HepG2 (cell line): ENCODE results near the gene FAM193A. TPM values are rescaled to one million over a fixed set of nuclear protein-coding genes. Genes with fewer than 3 reads are reported as not detected.

ENCODE experiments used
- ATAC-seq: fragments of 200-7000 bp; cut with Tn5 transposase; 3 replicates; pipeline ENCODE4 v1.9.1; 2020; ENCODE audit warnings: mild to moderate bottlenecking, moderate library complexity
- BruUV-seq: library from RNA; stranded (reverse); fragments of 400-500 nt; replicated peaks from 2 replicates; lab custom pipeline; 2021; lab: Mats Ljungman, UMichigan
- CTCF ChIA-PET: fragments of 300-600 bp; formaldehyde crosslinking; extraction: SDS; loops from one replicate; lab custom pipeline; 2021; ENCODE audit warnings: low total read pairs, inconsistent platforms, low intra/inter-chr PET ratio; lab: Yijun Ruan, JAX
- POLR2A ChIA-PET: fragments of 350-600 bp; sonication (Branson Sonifier 250); formaldehyde crosslinking; loops from one replicate; lab custom pipeline; 2020; ENCODE audit warnings: antibody characterized with exemption, inconsistent platforms; lab: Yijun Ruan, JAX
- DNase-seq: peaks from one replicate; pipeline ENCODE4 v3.0.0-alpha.2; 2015; ENCODE audit warnings: low spot score
- FAIRE-seq: peaks from 3 replicates; lab custom pipeline; 2011; peaks lifted over from hg19 to GRCh38; lab: Jason Lieb, UNC
- H2AFZ ChIP-seq: one replicate; pipeline ENCODE4 v1.6.1; 2011; ENCODE audit warnings: low read length, inconsistent platforms
- H3K27ac ChIP-seq: fragments of 300-600 bp; 3 replicates; pipeline ENCODE4 v1.8.0; 2011; ENCODE audit warnings: mixed run types, mild to moderate bottlenecking, mixed read lengths, low read length, inconsistent platforms; ENCODE audit not compliant: insufficient read depth; ENCODE audit errors: extremely low read length
- H3K27me3 ChIP-seq, 2 experiments: fragments of 200-600 bp in 1 of 2; 2 replicates in 1 of 2; 3 replicates in 1 of 2; pipeline versions ENCODE4 v1.6.0 to v1.8.0; 2011; ENCODE audit warnings: low read length in 2 of 2, mild to moderate bottlenecking in 2 of 2, moderate library complexity in 2 of 2, inconsistent platforms in 1 of 2; ENCODE audit not compliant: insufficient read depth in 2 of 2, control insufficient read depth in 1 of 2
- H3K36me3 ChIP-seq, 2 experiments: fragments of 200-600 bp in 1 of 2; replicated peaks in 1 of 2; 2 replicates in 1 of 2; 3 replicates in 1 of 2; pipeline versions ENCODE4 v1.5.1 to v1.8.0; 2011; ENCODE audit warnings: low read length in 2 of 2, inconsistent platforms in 1 of 2; ENCODE audit not compliant: insufficient read depth in 2 of 2, control insufficient read depth in 1 of 2
- H3K4me1 ChIP-seq: 2 replicates; pipeline ENCODE4 v1.5.1; 2012; ENCODE audit warnings: low read length, inconsistent platforms; ENCODE audit not compliant: insufficient read depth
- H3K4me2 ChIP-seq: 2 replicates; pipeline ENCODE4 v1.6.0; 2011; ENCODE audit warnings: low read depth, low read length, inconsistent platforms
- H3K4me3 ChIP-seq, 3 experiments: fragments of 200-600 bp in 1 of 3; sonication (generic), shearing (Covaris generic) in 1 of 3; replicated peaks in 1 of 3; 2 replicates each; pipeline ENCODE4 v1.5.1; 2011 to 2016; ENCODE audit warnings: low read length in 3 of 3, inconsistent platforms in 2 of 3, low read depth in 2 of 3, mild to moderate bottlenecking in 2 of 3, control low read depth in 1 of 3, mixed read lengths in 1 of 3; ENCODE audit not compliant: insufficient read depth in 1 of 3
- H3K79me2 ChIP-seq: one replicate; pipeline ENCODE4 v1.6.1; 2011; ENCODE audit warnings: low read length, inconsistent platforms; ENCODE audit not compliant: insufficient read depth
- H3K9ac ChIP-seq: 2 replicates; pipeline ENCODE4 v1.6.0; 2011; ENCODE audit warnings: mild to moderate bottlenecking, low read depth, low read length, inconsistent platforms; ENCODE audit not compliant: insufficient read depth
- H3K9me3 ChIP-seq: 2 replicates; pipeline ENCODE4 v1.5.1; 2012; ENCODE audit warnings: mild to moderate bottlenecking, low read length
- H4K20me1 ChIP-seq: 2 replicates; pipeline ENCODE4 v1.6.0; 2011; ENCODE audit warnings: inconsistent platforms, mild to moderate bottlenecking, low read length, moderate library complexity; ENCODE audit not compliant: insufficient read depth
- ATAD3A ChIP-seq: sonication (generic); formaldehyde crosslinking; IDR thresholded peaks from 2 replicates; pipeline ENCODE4 v1.4.0; 2020; ENCODE audit warnings: missing genetic modification reagents
- GATA4 ChIP-seq: sonication (generic); IDR thresholded peaks from 2 replicates; pipeline ENCODE4 v1.6.1; 2016; ENCODE audit warnings: antibody characterized with exemption, low read depth, borderline replicate concordance
- KDM5B ChIP-seq: sonication (generic); formaldehyde crosslinking; IDR thresholded peaks from 2 replicates; pipeline ENCODE4 v1.4.0; 2020; ENCODE audit warnings: missing genetic modification reagents, mild to moderate bottlenecking, borderline replicate concordance
- PRDM10 ChIP-seq: sonication (generic); formaldehyde crosslinking; IDR thresholded peaks from 2 replicates; pipeline ENCODE4 v1.4.0; 2020; ENCODE audit warnings: low read depth, missing genetic modification reagents
- STAT6 ChIP-seq: sonication (generic); formaldehyde crosslinking; IDR thresholded peaks from 2 replicates; pipeline ENCODE4 v1.4.0; 2020; ENCODE audit warnings: missing genetic modification reagents, mild to moderate bottlenecking, borderline replicate concordance
- TEAD3 ChIP-seq: optimal IDR thresholded peaks from 2 replicates; pipeline ENCODE3; 2016; ENCODE audit warnings: borderline replicate concordance
- ZNF121 ChIP-seq: sonication (generic); formaldehyde crosslinking; IDR thresholded peaks from 2 replicates; pipeline ENCODE4 v1.5.0; 2020; ENCODE audit warnings: mild to moderate bottlenecking, missing genetic modification reagents
- ZNF761 ChIP-seq: sonication (generic); formaldehyde crosslinking; conservative IDR thresholded peaks from 2 replicates; pipeline ENCODE4 v1.4.0; 2020; ENCODE audit warnings: mild to moderate bottlenecking, missing genetic modification reagents
- WGBS: methylation state at CpG from one replicate; pipeline ENCODE4 v1.1.6; 2017; ENCODE audit warnings: low lambda C conversion rate; 5-methylcytosine and 5-hydroxymethylcytosine counted together
- in situ Hi-C: cut with HindIII; loops from 2 replicates; pipeline ENCODE4 v1.10.0; 2017; ENCODE audit warnings: low pct_unique_long_range_greater_than_20kb; ENCODE audit not compliant: extremely low pct_ligation_motif_present
- intact Hi-C: fragments of 100-400 bp; cut with micrococcal nuclease; formaldehyde crosslinking; loops from one replicate; pipeline ENCODE4 v1.10.0; 2022; ENCODE audit not compliant: unreplicated experiment
- polyA plus RNA-seq, 8 experiments: library from polyadenylated mRNA; depleted of rRNA in 3 of 8; stranded (reverse) in 7 of 8; unstranded in 1 of 8; fragments of >200 nt; fragmentation: Illumina TruSeq in 4 of 8; extraction: Trizol in 4 of 8; gene quantifications; 2 replicates each; pipeline versions ENCODE4 v1.2.1 to v1.2.3, GENCODE V29; 2011 to 2016; ENCODE audit warnings: low read depth in 4 of 8, missing spikeins in 1 of 8, mixed read lengths in 1 of 8; ENCODE audit not compliant: insufficient read depth in 1 of 8
- total RNA-seq, 5 experiments: library from RNA; depleted of rRNA; stranded (reverse); fragments of >200 nt; fragmentation: Illumina TruSeq; extraction: Trizol; gene quantifications; 2 replicates each; pipeline ENCODE4 v1.2.3, GENCODE V29; 2016; ENCODE audit warnings: low read depth in 1 of 5

FAM193A gene
- total and polyA plus RNA-seq, 2 of the 13 experiments (the other 11 are each of a cell fraction or from before 2014, with no cell fraction given) = 5.7 to 8.7 TPM

GRCh38 chr4:2753436-2753835, 217.0 kb downstream of the FAM193A start:
- Histone ChIP-seq H3K27me3 (no peaks in the 10 kb centered on the region), H2AFZ (no peak overlapping the region), H3K4me2 (no peak overlapping the region), H3K36me3 (peaks cover 0 to 4% of the 10 kb centered on the region in 2 experiments; a peak in 1 of 5 replicates), H3K79me2 (peaks cover 22% of the 10 kb centered on the region), H3K4me3 (no peak overlapping the region), H4K20me1 (no peaks in the 10 kb centered on the region), H3K27ac (no peak overlapping the region), H3K4me1 (peaks cover 49% of the 10 kb centered on the region)
- in situ Hi-C loops = no loop called here
- CTCF ChIA-PET = no interaction called here
- FAIRE-seq = no peak
- POLR2A ChIA-PET = interaction anchor here (0.7 to 1.5 kb wide), 2 partner anchors 8 to 40 kb away, joined by 3 to 5 read pairs; no protein-coding TSS in a partner anchor
- no TSS peak for BruUV-seq
- ATAC-seq = no peak
- TF ChIP-seq ATAD3A (CRISPR knock-in tag) = no peak
- TF ChIP-seq, all 625 proteins: peak for 0
- no peak overlapping the region for H3K9ac ChIP-seq
- H3K9me3 ChIP-seq = no peaks in the 10 kb centered on the region
- intact Hi-C loops = loop anchor here (10.0 kb wide), 1 partner anchor 111 kb away; no protein-coding TSS in a partner anchor
- no peak for DNase-seq
- 100% methylated on average over 2 of the region's 4 CpGs for WGBS

GRCh38 chr4:2754848-2755819, 218.7 kb downstream of the FAM193A start:
- intact Hi-C loops (loop anchor here (10.0 kb wide), 1 partner anchor 110 kb away; no protein-coding TSS in a partner anchor), in situ Hi-C loops (loop anchor here (5.0 kb wide), 1 partner anchor 37 kb away; the partner anchor contains the start of gene SH3BP2)
- POLR2A ChIA-PET = interaction anchor here (0.8 to 1.8 kb wide), 4 partner anchors 26 to 46 kb away, joined by 5 to 20 read pairs (median 10); partner anchors contain the start of gene SH3BP2
- 23% methylated on average over 23 of the region's 23 CpGs for WGBS
- ATAC-seq (peak; percentile 2; the same call in 1 of the 3 replicates), DNase-seq (no peak), FAIRE-seq (peak; percentile 68)
- H3K4me1 ChIP-seq = peaks cover 52% of the 10 kb centered on the region
- H4K20me1 ChIP-seq = no peaks in the 10 kb centered on the region
- H3K4me3 ChIP-seq = peak overlapping the region; percentile 64 to 88 (median 82)
- no TSS peak for BruUV-seq
- peak overlapping the region; percentile 76 for H3K27ac ChIP-seq
- peaks cover 22% of the 10 kb centered on the region for H3K79me2 ChIP-seq
- no peak overlapping the region for H2AFZ ChIP-seq
- H3K4me2 ChIP-seq = peak overlapping the region; percentile 95
- H3K27me3 ChIP-seq = no peaks in the 10 kb centered on the region
- H3K9ac ChIP-seq = peak overlapping the region; percentile 75
- H3K36me3 ChIP-seq = peaks cover 0 to 4% of the 10 kb centered on the region in 2 experiments; a peak in 1 of 5 replicates
- CTCF ChIA-PET = no interaction called here
- H3K9me3 ChIP-seq = no peaks in the 10 kb centered on the region
- TF ChIP-seq TEAD3 (CRISPR knock-in tag) (peak; percentile 23), GATA4 (no peak), ZNF121 (no peak), ZNF761 (CRISPR knock-in tag) (no peak), STAT6 (no peak), PRDM10 (no peak), KDM5B (CRISPR knock-in tag) (no peak)
